GM12878 (cell line): ENCODE results near the gene HK1. TPM values are rescaled to one million over a fixed set of nuclear protein-coding genes. Genes with fewer than 3 reads are reported as not detected.

Experiments used
- ATAC-seq: fragments of 200-7000 bp; cut with Tn5 transposase; 3 replicates; pipeline ENCODE4 v1.9.1; 2020; ENCODE audit warnings: mild to moderate bottlenecking, moderate library complexity
- BruUV-seq: library from RNA; stranded (reverse); fragments of 400-500 nt; replicated peaks from 2 replicates; lab custom pipeline; 2021; lab: Mats Ljungman, UMichigan
- CTCF ChIA-PET: fragments of 300-600 bp; sonication (Branson Sonifier 250); formaldehyde crosslinking; extraction: SDS; loops from one replicate; lab custom pipeline; 2021; ENCODE audit warnings: inconsistent platforms; lab: Yijun Ruan, JAX
- POLR2A ChIA-PET: fragments of 350-600 bp; formaldehyde crosslinking; extraction: SDS; loops from one replicate; lab custom pipeline; 2021; ENCODE audit warnings: inconsistent platforms; lab: Charles Lee
- RAD21 ChIA-PET: fragments of 300-600 bp; sonication (Branson Sonifier 250); formaldehyde crosslinking; loops from one replicate; lab custom pipeline; 2023; ENCODE audit warnings: antibody characterized with exemption; ENCODE audit not compliant: unreplicated experiment; lab: Charles Lee
- SMC1A ChIA-PET: fragments of 300-600 bp; sonication (Branson Sonifier 250); formaldehyde crosslinking; loops from one replicate; lab custom pipeline; 2023; ENCODE audit not compliant: unreplicated experiment, uncharacterized antibody; lab: Charles Lee
- DNase-seq: peaks from one replicate; pipeline ENCODE4 v3.0.0-alpha.2; 2011; ENCODE audit warnings: low read depth, low spot score
- FAIRE-seq: peaks from 3 replicates; lab custom pipeline; 2011; peaks lifted over from hg19 to GRCh38; lab: Jason Lieb, UNC
- H2AFZ ChIP-seq: 2 replicates; pipeline ENCODE4 v1.6.0; 2011; ENCODE audit warnings: low read depth, low read length, control low read depth; ENCODE audit not compliant: control insufficient read depth
- H3K27ac ChIP-seq: 2 replicates; pipeline ENCODE4 v1.5.1; 2011; ENCODE audit warnings: control low read depth; ENCODE audit not compliant: control insufficient read depth, insufficient read depth
- H3K27me3 ChIP-seq, 2 experiments: replicated peaks in 1 of 2; 2 replicates each; pipeline versions ENCODE4 v1.6.0 to v1.6.1; 2011; ENCODE audit warnings: low read length in 1 of 2; ENCODE audit not compliant: control insufficient read depth in 2 of 2, insufficient read depth in 2 of 2
- H3K36me3 ChIP-seq, 2 experiments: 2 replicates each; pipeline ENCODE4 v1.5.1; 2011; ENCODE audit warnings: low read length in 1 of 2; ENCODE audit not compliant: control insufficient read depth in 2 of 2, insufficient read depth in 2 of 2
- H3K4me1 ChIP-seq: 2 replicates; pipeline ENCODE4 v1.6.1; 2011; ENCODE audit warnings: mild to moderate bottlenecking, low read length, moderate library complexity, mixed read lengths; ENCODE audit not compliant: control insufficient read depth, insufficient read depth
- H3K4me2 ChIP-seq: 2 replicates; pipeline ENCODE4 v1.6.0; 2011; ENCODE audit warnings: control low read depth; ENCODE audit not compliant: control insufficient read depth, insufficient read depth
- H3K4me3 ChIP-seq: fragments of 200-600 bp; sonication (generic); 2 replicates; pipeline ENCODE4 v1.5.1; 2016
- H3K79me2 ChIP-seq: 2 replicates; pipeline ENCODE4 v1.6.0; 2011; ENCODE audit warnings: low read length; ENCODE audit not compliant: control insufficient read depth, insufficient read depth
- H3K9ac ChIP-seq: 2 replicates; pipeline ENCODE4 v1.8.0; 2011; ENCODE audit warnings: low read length, control low read depth, mixed read lengths; ENCODE audit not compliant: control insufficient read depth, insufficient read depth
- H3K9me3 ChIP-seq: replicated peaks from 3 replicates; pipeline ENCODE4 v1.5.1; 2011; ENCODE audit warnings: mild to moderate bottlenecking, low read length; ENCODE audit not compliant: control insufficient read depth, insufficient read depth
- H4K20me1 ChIP-seq: 2 replicates; pipeline ENCODE4 v1.6.0; 2011; ENCODE audit not compliant: control insufficient read depth, insufficient read depth
- BCLAF1 ChIP-seq: fragments of 450-650 bp; IDR thresholded peaks from 2 replicates; pipeline ENCODE4 v1.6.1; 2017; ENCODE audit warnings: antibody characterized with exemption, mild to moderate bottlenecking, moderate library complexity
- BMI1 ChIP-seq: fragments of 450-650 bp; IDR thresholded peaks from 2 replicates; pipeline ENCODE4 v1.6.1; 2016; ENCODE audit warnings: mild to moderate bottlenecking, moderate library complexity, borderline replicate concordance
- DPF2 ChIP-seq: fragments of 450-650 bp; IDR thresholded peaks from 2 replicates; pipeline ENCODE4 v1.6.1; 2017; ENCODE audit warnings: mild to moderate bottlenecking
- E2F8 ChIP-seq: fragments of 450-650 bp; IDR thresholded peaks from 2 replicates; pipeline ENCODE4 v1.6.1; 2018; ENCODE audit warnings: mild to moderate bottlenecking, low read depth, moderate library complexity; ENCODE audit not compliant: partially characterized antibody
- HCFC1 ChIP-seq: fragments of 150-350 bp; IDR thresholded peaks from 2 replicates; pipeline ENCODE4 v1.6.1; 2014; ENCODE audit warnings: low read length
- KLF5 ChIP-seq: fragments of 450-650 bp; IDR thresholded peaks from 2 replicates; pipeline ENCODE4 v1.6.1; 2014; ENCODE audit warnings: mild to moderate bottlenecking; ENCODE audit not compliant: partially characterized antibody
- NFYB ChIP-seq: IDR thresholded peaks from 2 replicates; pipeline ENCODE4 v1.6.1; 2011; ENCODE audit warnings: low read depth, mild to moderate bottlenecking, low read length, improper control_type of control experiment, moderate library complexity; ENCODE audit not compliant: insufficient read depth
- REST ChIP-seq: IDR thresholded peaks from 2 replicates; pipeline ENCODE4 v1.6.1; 2012; ENCODE audit warnings: mild to moderate bottlenecking, low read depth, low read length
- SP1 ChIP-seq: IDR thresholded peaks from one replicate; pipeline ENCODE4 v1.6.1; 2011; ENCODE audit warnings: low read depth, low read length
- USF1 ChIP-seq: IDR thresholded peaks from 2 replicates; pipeline ENCODE4 v1.6.1; 2011; ENCODE audit warnings: borderline replicate concordance, low read depth, mild to moderate bottlenecking, moderate library complexity, mixed read lengths, low read length; ENCODE audit not compliant: insufficient read depth; ENCODE audit errors: extremely low read length
- ZBTB33 ChIP-seq: fragments of 450-650 bp; IDR thresholded peaks from 2 replicates; pipeline ENCODE4 v1.6.1; 2017; ENCODE audit warnings: mild to moderate bottlenecking
- WGBS: methylation state at CpG from one replicate; pipeline ENCODE4 v1.1.6; 2016; ENCODE audit warnings: low lambda C conversion rate; ENCODE audit not compliant: insufficient replicate concordance, insufficient coverage; ENCODE audit errors: missing lambda C conversion rate; 5-methylcytosine and 5-hydroxymethylcytosine counted together
- in situ Hi-C: fragments of 300-500 bp; cut with MboI; formaldehyde crosslinking; loops from 9 replicates; pipeline ENCODE4 v1.14.3; 2018; ENCODE audit warnings: mixed read lengths
- intact Hi-C: fragments of 100-400 bp; cut with micrococcal nuclease; formaldehyde crosslinking; loops from one replicate; pipeline ENCODE4 v1.14.2; 2022; ENCODE audit not compliant: unreplicated experiment
- polyA plus RNA-seq, 11 experiments: library from polyadenylated mRNA; depleted of rRNA in 4 of 11; unstranded in 6 of 11; stranded (reverse) in 5 of 11; fragments of >200 nt; fragmentation: Nextera tagmentation in 4 of 11; fragmentation: Illumina TruSeq in 1 of 11; extraction: Ambion mirVana in 4 of 11; extraction: Trizol in 1 of 11; gene quantifications; 1 replicate in 1 of 11; 2 replicates in 10 of 11; pipeline versions ENCODE4 v1.2.1 to v1.2.3, GENCODE V29; 2011 to 2016; ENCODE audit warnings: inconsistent platforms in 2 of 11, missing spikeins in 2 of 11, low read depth in 1 of 11
- total RNA-seq, 4 experiments: library from RNA; depleted of rRNA in 3 of 4; stranded (reverse); fragments of >200 nt in 3 of 4; fragmentation: Illumina TruSeq in 1 of 4; extraction: Trizol in 1 of 4; gene quantifications; 2 replicates each; pipeline versions ENCODE4 v1.2.1 to v1.2.3, GENCODE V29; 2013 to 2021

The HK1 gene
- total and polyA plus RNA-seq, 10 of the 15 experiments (the other 5 are each of a cell fraction or from before 2014, with no cell fraction given) = 3.4 to 77.3 (median 46.6) TPM

- in situ Hi-C loops (no loop called here), intact Hi-C loops (no loop called here)
- Histone ChIP-seq H3K79me2 (no peaks in the 10 kb centered on the region), H3K4me3 (no peak overlapping the region), H3K9me3 (no peaks in the 10 kb centered on the region), H4K20me1 (no peaks in the 10 kb centered on the region), H3K9ac (no peak overlapping the region), H3K4me1 (no peaks in the 10 kb centered on the region), H3K27ac (no peak overlapping the region), H2AFZ (no peak overlapping the region), H3K4me2 (no peak overlapping the region), H3K27me3 (no peaks in the 10 kb centered on the region), H3K36me3 (no peaks in the 10 kb centered on the region)
- BruUV-seq = no TSS peak
- ChIA-PET POLR2A (interaction anchor here (0.6 kb wide), 1 partner anchor 285 kb away, joined by 3 read pairs; no protein-coding TSS in a partner anchor), CTCF (interaction anchor here (1.1 to 2.3 kb wide), 2 partner anchors 166 to 176 kb away, joined by 3 to 13 read pairs; no protein-coding TSS in a partner anchor), RAD21 (interaction anchor here (2.3 kb wide), 1 partner anchor 151 kb away, joined by 10 read pairs; no protein-coding TSS in a partner anchor), SMC1A (interaction anchor here (1.2 to 2.2 kb wide), 5 partner anchors 10 to 167 kb away, joined by 3 to 8 read pairs (median 6); no protein-coding TSS in a partner anchor)
- ATAC-seq (no peak), FAIRE-seq (no peak), DNase-seq (no peak)
- WGBS = 25% methylated on average over 7 of the region's 7 CpGs
- TF ChIP-seq BMI1 (no peak), KLF5 (no peak), SP1 (no peak), DPF2 (no peak), NFYB (no peak), BCLAF1 (no peak), USF1 (no peak), E2F8 (no peak), REST (no peak), ZBTB33 (no peak), HCFC1 (no peak)
Observed at GRCh38 chr10:69241575-69241974, 36.7 kb upstream of the HK1 start.
